OCI-M2 (cell line): ENCODE data around the gene AXIN1.
A peak's percentile ranks its signal among the peaks of the same experiment; 100 is the strongest.
"Not testable (repeated sequence)": the region's sequence is repeated elsewhere in the genome, so short reads cannot be mapped to it uniquely, and the experiment has no call there.

Experiments used
- DNase-seq: peaks from one replicate; lab custom pipeline; 2025; ENCODE audit not compliant: unreplicated experiment; lab: John Stamatoyannopoulos, UW

Gene AXIN1

DNA sequence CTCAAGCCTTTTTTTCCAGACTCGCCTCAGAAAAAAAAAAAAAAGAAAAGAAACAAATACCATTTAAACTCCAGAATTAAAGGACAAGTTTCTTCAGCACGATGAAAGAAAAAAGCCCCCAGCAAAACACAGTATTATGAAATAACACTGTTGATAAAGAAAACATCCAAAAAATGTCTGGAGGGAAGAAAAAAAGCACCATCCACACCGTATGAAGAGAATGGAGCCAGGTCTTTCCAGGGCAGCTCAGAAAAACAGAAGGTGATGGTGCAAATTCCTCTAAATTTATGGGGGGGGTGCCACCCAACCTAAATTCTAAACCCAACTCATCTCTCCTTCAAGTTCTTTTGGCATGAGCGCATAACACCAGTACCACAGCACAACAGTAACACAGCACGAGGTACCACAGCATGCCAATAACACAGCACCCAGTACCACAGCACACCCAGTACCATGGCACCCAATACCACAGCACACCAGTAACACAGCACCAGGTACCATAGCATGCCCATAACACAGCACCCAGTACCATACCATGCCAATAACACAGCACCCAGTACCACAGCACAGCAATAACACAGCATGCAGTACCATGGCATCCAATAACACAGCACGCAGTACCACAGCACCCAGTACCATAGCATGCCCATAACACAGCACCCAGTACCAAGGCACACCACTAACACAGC is 19.0 kb downstream of the AXIN1 start:
- DNase-seq = no peak

DNA sequence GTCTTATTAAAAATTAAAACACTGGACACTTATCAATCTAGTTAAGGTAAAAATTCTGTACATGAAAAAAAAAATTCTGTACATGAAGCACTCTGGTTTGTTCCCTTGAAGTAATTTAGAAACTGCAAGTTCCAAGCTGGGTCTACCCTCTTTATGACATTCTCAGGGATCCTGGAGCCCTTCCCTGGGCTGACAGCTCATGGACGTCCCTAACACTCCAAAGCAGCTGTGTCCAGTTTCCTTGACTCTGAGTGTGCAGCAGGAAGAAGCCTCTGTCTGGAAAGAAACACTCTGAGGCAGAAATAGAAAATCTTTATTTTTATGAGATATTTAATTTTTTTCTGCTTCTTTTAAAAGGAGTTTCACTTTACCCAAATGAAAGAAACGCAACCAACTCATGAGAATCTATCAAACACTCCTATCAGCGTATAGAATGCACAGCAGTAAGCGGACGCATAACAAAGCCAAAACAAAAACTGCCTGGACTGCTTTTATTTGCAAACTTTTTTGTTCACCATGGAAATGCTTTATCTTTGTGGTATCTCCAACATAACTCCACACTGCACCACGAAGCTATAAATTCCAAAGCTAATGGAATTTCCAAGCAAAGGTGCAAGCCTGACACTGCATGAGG is 21.2 kb downstream of the AXIN1 start:
- not testable (repeated sequence) for DNase-seq

DNA sequence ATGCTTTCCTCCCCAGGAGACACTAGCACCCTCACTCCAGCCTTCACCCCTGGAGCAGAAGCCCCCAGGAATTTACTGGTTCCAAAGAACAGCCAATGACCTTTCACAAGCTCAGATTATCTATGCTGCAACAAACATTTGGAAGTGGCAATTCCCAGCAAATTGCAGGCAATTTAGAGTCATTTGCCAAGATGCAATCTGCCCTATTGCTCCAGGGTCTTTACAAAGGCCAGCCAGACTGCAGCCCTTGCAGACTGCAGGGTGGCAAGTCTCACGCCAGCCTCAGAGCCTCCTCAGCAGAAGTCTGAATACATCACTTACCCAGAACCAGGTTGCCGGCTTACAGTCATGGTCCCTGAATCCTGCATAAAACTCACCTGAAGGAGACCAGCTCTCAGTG is 21.8 kb downstream of the AXIN1 start:
- no peak for DNase-seq

DNA sequence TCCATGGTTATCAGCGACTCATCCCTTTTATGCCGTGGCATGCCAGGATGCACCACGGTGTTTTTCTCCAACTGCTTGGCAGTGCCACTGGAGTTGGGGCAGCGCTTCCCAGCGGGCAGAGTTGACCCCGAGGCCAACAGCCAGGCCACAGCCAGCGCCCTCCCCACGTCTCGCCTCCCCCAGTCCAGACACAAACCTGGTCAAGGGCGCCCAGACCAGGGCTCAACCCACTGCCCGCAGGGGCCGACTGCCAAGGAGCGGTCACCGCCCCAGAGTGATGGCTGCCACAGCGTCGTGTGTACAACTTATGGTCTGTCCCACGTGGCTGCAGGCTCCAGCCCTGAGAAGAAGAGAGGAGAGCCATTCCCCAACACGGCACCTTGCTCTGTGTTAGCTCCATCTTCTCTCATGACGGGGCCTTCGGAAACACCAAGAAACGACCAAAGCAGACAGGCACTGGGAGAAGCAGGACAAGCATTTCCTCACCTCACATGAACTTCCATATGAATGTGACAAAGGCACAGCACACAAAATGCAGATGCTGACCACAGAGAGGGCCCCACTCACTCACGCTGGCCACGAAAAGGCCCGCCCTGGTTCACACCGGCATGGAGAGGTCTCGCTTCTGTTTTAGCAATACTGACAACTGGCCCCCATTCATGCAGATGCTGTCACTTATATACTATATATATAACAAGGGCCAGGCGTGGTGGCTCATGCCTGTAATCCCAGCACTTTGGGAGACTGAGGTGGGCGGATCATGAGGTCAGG is 27.0 kb downstream of the AXIN1 start:
- DNase-seq = no peak

DNA sequence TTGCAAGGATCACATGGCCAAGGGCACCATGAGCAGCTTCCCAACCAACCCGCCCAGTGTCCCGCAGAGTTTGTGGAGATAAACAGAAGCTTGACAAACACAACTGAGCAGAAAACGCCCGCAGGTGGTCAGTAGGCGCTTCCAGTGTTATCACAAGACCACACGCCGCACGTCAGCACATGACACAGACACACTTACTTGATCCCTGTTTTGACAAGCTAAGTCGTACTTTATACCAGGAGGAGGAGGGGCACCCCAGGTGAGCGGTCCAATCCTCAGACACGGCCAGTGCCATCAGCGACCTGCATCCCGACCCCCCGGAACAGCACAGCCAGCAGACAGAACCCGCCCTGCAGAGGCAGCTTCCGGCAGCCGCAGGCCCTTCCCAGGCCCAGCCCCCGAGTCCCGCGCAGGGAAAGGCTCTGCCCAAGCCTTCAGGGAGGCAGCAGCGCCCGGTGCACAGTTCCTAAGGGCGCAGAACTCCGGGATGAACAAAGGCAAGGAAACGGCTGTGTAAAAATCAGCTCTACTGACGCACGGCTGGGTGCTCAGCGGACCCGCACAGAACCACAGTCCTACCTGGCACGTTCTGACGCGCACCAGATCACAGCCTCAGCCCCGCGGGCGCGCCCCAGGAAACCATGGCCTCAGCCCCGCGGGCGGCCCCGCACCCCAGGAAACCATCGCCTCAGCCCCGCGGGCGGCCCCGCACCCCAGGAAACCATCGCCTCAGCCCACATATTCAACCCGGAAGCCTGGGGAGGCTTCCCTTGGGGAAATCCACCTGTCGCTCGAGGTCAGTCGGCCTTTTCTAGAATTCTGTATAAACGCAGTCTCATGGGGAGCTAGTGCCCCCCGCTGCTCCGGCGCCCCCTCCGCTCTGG is 27.8 kb downstream of the AXIN1 start:
- peak; percentile 27 for DNase-seq

DNA sequence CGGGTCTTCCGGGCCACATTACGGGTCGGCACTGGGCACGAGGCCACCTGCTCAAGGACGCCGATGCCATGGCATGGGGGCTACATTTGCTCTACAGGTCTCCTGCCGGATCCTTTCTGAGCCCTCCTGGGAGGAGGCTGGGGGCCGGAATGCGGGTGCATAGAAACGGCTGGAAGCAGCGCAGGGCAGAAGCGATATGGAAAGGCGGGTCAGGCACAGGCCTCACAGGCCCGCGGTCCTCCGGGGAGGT is 28.4 kb downstream of the AXIN1 start:
- no peak for DNase-seq

DNA sequence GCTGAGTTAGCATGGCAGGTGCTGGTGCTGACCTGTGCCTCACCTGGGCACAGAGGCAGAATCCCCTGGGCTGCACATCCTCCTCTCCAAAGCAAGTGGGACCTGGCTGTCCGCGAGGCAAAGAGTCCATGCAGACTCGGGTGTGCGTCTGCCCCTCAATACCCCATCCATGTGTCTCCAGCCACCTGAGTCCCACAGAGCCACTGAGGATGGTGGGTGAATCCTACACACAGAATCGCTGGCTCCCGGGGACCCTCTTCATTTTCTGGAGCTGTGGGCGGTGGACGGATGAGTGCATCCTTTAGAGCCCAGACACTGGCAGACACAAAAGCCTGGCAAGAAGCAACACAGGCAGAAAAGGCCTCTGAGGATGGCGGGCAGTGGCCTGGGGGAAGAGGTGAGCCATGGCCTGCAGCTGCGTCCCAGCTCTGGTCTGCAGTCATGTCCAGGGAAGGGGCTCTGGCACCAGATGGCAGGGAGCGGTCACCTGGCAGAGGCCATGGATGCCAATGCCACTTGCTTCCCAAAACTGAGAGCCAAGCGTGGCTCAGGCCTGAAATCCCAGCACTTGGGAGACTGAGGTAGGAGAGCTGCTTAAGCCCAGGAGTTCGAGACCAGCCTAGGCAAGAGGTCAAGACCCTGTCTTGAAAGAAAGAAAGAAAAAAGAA is 29.9 kb downstream of the AXIN1 start:
- DNase-seq = no peak

DNA sequence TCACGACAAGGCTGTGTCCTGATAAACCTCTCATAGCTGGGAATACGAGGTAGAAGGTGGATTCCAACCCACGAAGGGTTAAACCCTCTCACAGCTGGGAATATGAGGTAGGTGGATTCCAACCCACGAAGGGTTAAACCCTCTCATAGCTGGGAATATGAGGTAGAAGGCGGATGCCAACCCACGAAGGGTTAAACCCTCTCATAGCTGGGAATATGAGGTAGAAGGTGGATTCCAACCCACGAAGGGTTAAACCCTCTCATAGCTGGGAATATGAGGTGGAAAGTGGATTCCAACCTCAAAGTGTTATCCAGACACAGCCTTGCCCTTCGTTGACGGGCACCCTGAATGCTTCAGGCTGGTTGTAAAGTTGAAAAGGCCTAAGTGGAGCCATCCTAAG is 31.0 kb downstream of the AXIN1 start:
- DNase-seq = no peak

DNA sequence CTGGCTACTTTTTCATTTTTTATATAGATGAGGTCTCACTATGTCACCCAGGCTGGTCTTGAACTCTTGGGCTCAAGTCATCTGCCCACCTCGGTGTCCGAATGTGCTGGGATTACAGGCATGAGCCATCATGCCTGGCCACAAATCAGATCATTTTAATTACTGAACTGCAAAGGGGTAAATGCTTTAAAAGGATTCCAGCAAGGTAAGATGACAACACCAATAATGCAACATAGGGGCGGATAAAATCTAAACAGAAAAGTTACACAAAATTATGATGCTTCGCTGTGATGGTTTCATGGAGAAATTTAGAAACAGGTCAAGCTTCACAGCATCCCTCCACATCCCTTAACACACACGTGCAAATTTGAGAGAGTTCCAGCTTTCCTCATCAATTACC is 32.3 kb downstream of the AXIN1 start:
- DNase-seq = no peak

DNA sequence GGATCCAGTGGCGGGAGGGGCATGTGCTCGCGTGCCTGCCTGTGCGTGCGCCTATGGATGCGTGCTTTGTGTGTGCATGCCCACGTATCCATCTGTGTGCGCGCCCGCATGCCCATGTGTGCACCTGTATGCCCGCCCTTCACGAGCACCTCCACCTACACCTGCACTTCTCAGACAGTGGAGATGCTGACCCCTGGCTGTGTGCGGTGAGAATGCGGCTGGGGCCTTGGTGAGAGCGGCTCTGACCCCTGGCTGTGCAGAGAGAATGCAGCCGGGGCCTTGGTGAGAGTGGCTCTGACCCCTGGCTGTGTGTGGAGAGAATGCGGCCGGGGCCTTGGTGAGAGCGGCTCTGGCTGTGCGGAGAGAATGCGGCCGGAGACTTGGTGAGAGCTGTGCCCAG is 33.9 kb downstream of the AXIN1 start:
- no peak for DNase-seq

DNA sequence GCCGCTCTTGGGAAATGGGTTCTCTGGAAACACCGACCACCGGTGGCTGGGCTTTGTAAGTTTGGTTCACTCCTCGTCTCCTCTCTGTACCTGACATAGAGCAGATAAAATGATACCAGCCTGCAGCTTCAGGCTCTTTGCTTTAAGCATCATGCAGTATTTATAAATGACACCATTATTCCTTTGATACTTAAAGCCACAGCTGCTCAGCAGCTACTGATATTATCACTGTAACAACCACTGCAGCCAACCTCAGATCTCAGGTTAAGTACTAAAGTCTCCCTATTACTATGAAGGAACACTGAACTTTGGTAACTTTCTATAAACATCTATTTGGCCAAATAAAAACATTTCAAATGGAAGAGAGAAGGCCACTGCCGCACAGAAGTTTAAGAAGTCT is 34.9 kb downstream of the AXIN1 start:
- DNase-seq = no peak

DNA sequence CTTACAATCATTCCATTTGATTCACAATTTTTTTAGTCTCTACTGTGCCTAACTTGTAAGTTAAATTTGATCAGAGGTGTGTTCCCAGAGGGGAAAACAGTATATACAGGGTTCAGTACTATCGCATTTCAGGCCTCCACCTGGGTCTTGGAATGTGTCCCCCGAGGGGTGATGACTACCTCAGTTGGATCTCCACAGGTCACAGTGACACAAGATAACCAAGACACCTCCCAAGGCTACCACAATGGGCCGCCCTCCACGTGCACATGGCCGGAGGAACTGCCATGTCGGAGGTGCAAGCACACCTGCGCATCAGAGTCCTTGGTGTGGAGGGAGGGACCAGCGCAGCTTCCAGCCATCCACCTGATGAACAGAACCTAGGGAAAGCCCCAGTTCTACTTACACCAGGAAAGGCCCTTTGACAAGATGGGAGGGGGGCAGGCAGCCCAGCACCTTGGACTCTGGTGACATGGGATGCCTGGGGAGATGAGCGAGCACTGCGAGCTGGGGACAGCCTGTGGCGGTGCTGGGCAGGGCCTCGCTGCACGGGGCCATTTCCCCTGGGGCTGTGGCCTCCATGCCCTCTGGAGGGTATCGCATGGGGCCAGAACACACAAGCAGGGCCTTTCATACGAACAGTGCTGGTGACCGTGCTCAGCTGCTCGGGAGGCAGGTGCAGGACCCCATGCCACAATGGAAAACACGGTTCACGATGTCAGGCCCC is 35.6 kb downstream of the AXIN1 start:
- DNase-seq = no peak

DNA sequence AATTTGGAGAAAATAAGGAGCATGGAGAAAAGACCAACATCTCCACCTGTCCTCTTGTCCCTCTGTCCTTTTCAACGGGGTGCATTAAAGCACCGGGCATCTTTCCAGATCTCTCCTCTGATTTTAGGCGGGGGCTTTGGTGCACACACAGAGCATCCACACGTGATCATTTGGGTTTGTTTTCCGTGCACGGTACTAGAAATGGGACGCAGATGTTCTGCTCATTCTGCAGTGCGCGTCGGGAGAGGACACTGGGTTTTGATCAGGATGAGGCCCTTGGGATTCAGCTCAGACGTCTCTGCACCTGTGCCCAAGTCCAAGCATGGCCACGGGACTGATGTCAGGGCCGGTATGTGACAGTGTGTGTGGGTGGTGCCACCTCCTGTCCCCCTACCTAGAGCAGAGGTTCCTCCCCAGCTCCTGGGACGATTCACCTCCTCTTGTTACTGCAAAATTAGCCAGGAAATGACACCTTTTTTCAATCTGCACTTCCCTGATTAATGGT is 37.7 kb downstream of the AXIN1 start:
- DNase-seq = no peak

DNA sequence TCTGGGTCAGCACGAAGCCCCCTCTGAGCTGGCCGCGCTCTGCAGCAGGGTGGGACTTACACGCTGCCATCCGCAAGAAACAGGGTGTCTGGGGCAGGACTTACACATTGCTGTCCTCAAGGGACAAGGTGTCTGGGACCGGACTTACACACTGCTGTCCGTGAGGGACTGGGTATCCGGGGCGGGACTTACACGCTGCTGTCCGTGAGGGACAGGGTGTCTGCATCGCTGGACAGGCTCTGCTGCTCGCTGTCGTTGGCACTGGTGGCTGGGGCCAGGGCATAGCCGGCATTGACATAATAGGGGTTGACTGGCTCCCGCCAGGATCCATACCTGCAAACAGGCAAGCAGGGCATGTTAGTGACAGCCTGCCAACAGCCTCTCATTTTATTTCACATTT is 38.2 kb downstream of the AXIN1 start:
- DNase-seq = no peak

DNA sequence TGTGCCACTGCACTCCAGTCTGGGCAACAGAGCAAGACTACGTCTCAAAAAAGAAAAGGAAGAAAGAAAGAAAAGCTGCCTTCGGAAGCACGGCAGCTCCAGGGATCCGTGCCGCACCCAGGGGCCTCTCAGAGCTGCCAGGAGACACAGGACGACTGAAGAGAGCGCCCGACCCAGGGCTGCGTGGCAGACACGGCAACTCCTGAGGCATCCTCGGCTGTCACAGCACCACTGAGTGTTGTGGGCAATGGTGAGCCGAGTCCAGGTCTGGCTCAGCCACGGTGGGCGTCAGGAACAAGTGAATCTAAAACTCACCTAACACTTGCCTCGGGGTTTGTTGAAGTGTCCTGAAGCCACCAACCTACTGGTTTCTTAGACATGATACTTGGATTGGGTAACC is 40.8 kb downstream of the AXIN1 start:
- DNase-seq = no peak

DNA sequence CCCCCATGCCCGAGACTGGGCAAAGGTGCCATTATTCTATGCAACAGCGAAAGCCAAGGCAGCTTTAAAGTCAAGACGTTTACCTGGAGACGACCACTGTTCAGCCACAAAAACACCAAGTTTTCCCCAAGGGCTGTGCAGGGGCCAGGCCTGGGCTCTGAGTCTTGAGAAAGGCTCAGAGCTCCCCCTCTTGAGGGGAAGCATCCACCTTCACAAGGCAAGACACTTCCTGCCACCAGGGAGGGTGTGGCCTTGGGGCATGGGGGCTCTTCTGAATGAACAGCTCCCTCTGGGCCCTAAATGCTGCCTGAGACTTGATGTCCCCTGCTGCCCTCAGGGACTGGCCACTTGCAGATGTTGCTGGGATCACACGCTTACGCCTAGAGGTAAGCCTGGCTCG is 43.0 kb downstream of the AXIN1 start:
- no peak for DNase-seq

DNA sequence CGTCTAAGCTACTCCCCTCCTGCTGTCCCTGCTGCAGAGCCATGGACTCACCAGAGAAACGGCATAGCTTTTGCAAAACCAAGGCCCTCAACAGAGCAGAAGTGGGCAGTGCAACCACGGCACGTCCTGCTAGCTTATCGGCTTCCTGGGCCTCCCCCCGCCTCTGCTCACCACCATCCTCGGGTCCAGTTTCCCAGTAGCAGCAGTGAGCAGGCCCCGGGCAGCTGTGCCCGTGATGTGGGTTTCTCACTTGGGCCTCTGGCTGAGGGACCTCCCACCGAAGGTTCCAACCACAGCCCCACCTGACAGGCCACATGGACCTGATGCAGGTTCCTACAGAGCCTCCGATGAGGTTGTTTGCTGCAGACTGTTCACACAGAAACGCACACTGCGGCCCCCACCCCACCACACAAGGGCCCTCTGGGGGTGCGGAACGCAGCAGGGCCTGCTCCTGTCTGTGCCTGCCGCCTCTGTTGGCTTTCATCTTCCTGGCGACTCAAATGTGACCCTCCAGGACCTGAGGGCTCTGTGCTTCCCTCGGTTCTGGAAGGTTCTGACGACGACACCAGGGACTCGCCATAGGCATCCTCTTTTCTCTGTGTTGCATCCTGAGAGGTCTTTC is 44.7 kb downstream of the AXIN1 start:
- DNase-seq = no peak

DNA sequence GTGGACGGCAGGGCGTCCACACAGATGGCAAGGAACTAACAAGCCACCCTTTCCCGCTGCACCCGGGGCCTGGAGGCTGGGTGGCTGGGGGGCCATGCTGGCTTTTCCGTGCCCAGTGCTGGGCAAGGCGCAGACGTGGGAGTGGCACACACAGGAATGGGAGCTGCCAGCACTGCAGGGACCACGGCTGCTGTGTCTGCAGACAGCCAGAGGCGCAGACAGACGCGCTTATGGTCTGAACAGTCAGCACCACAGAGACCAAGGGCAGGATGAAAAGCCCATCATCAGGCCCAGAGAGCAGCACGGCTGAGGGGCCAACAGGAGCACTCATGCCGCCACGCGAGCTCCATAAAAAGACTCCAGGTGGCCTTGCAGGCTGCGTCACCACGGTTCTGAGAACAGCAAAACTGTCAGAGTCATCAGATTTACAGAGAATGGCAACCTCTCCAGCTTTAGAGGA is 45.6 kb downstream of the AXIN1 start:
- DNase-seq = no peak

DNA sequence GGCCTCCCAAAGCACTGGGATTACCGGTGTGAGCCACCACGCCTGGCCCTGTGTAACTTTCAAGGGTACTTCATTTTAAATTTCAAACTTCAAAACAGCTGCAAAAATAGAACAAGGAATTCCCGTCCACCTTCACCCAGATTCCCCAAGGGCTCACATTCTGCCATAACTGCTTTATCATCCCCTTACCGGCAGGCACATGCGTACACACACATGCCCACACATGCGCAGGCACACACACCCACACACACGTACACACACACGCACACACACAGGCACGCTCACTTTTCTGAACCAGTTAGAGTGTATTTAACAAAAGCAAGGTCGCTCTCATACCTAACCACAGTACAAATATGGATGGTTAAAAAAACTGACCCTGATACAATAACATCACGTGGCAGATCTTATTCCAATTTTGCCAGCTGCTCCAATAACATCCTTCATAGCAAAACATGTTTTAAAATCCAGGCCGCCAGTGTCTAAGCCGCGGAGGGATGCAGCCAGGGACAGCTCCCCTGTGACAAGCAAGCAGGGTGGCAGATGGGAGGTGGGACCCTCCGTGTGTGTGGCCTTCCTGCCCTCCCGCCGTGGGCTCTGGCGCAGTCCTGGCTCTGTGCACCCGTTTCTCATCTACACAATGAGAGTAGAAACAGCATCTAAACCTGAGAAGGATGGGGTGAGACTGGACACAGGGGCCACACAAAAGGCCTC is 46.5 kb downstream of the AXIN1 start:
- DNase-seq = no peak
